GM19328 (cell line): ENCODE results near the gene B3GNT2.

Source experiments
- ATAC-seq: cut with Tn5 transposase; IDR thresholded peaks from one replicate; pipeline ENCODE4 v1.9.1; 2021; ENCODE audit warnings: mild to moderate bottlenecking, moderate library complexity; ENCODE audit not compliant: unreplicated experiment

B3GNT2 gene

DNA sequence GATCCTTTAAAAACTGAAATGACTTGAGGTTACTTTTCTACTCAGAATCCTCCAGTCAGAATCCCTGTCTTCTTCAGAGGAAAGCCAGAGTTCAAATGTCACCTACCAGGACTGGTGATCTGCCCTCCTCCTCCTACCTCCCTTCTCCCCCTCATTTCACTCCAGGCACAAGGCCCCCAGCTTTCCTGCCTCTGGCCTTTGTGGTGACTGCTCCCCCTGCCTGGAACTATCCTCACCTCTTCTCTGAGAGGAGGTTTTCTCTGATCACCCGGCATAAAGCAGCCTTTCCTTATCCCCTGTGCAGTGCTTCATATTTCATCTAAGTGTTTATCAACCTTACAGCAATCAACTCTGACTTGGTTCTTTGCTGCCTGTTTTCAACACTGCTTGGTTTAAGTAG, 6.8 kb downstream of the B3GNT2 start:
- no peak for ATAC-seq

- ATAC-seq: no peak
These were observed 7.5 kb downstream of the B3GNT2 start for GRCh38 chr2:62203459-62203858.

DNA sequence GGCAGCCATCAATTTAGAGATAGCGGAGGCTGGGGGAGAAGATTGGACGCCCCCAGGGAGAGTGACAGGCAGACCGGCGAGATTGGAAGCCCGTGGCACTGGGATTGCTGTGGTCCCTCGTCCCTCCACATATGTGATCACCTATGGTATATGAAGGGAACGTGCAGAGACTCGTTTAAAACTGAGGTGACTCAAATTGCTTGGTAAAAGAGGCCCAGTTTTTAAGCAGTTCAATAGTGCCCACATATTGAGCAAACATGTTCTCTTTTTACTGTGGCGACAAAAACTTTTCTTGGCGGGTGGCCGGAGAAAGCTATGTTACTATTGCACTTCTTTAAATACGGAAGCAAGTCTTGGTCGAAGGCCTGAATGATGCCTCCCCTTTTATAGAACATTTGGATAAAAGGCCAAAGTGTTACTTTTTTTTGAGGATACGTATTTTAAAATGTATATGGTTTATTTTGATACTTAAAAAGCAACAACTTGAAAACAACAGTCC, 9.1 kb downstream of the B3GNT2 start:
- ATAC-seq: no peak

- no peak for ATAC-seq
These were observed 9.6 kb downstream of the B3GNT2 start for GRCh38 chr2:62205554-62205953.

DNA sequence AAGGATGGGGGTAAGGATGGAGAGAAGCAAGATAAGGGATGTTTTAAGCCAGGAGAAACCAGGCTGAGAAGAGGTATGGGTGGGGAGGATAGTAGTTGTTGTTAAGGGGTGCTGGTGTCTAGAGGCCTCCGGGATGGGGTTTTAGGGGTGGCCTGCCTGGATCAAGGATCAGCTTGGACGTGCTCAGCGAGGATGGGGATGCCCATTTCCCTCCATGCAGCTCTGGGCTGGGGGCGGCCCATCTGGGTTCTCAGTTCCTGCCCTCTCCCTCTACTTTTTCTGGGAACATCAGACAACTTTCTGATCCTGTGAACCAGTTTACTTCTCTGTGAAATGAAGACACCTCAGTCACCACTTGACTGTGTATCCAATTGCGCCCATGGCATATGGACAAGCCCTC, 10.1 kb downstream of the B3GNT2 start:
- ATAC-seq: no peak

GRCh38 chr2:62207491-62207890, 11.6 kb downstream of the B3GNT2 start:
- ATAC-seq: no peak

DNA sequence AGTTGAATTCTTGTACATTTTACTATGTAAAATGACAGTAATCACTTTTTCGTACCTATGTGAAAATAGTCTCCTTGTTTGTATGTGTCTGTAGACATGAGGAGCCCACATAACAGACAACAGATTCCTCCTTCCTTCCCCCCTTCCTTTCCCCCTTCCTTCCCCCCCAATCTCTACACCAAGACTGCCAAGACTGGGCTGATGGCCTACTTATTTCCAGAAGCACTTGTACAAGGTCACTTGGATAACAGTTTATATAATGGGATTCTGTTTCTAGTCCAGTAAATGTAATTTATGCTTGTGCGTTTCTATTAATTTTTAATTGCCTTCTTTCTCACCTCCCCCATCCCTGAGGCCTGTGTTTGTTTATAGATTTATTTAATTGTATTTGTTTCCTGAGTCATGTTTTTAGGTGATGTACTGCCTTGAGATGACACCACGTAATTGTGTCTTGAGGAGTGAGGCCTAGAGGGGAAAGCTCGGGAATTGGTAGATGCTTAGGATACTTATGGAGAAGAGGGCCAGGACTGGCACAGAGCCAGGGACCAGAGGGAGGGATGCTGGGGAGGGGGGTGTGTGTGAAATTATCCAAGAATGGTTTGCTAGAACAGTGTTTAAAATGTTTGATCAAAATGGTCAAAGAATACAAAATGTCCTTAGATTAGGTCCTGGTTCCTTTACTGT, 12.3 kb downstream of the B3GNT2 start:
- no peak for ATAC-seq

DNA sequence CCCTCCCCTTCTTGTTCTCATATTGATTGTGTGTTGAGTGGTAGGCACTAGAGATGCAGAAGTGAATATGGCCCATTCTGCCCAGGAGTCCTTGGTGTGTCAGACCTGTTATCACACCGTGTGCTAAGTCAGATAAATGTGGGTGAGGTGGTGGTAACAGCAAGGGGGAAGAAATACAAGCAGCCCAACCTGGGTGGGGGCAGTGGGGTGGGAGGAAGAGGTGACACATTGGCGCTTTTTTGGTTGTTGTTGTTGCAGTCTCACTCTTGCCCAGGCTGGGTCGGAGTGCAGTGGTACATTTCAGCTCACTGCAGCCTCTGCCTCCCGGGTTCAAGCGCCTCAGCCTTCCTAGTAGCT, 12.8 kb downstream of the B3GNT2 start:
- ATAC-seq: no peak

DNA sequence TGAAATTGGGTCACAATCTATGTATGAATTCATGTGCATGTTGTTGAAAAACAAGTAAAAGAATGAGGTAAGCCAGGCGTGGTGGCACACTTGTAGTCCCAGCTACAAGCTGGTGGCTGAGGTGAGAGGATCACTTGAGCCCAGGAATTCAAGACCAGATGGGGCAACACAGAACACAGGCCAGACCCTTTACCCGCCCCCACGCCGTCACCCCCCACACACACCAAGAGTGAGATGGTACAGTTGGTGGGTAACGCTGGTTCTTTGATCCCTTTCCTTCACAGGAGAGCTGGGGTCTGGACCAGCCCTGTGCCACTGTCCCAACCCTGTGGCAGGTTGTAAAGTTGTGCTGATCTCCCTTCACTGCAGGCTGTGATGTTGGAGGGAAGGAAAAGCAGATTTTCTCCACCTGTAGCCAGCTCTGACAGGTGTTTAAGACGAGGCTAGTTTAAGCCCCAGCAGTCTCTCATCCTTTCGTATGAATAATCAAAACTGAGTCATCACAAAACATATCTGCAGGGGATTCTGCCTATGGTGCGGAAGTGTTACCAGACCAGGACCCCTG, 13.6 kb downstream of the B3GNT2 start:
- ATAC-seq: no peak

- ATAC-seq: no peak
These were observed 19.6 kb downstream of the B3GNT2 start for GRCh38 chr2:62215306-62216064.

GRCh38 chr2:62216113-62216512, 20.2 kb downstream of the B3GNT2 start:
- ATAC-seq: no peak

GRCh38 chr2:62216616-62217015, 20.7 kb downstream of the B3GNT2 start:
- ATAC-seq: no peak

GRCh38 chr2:62217421-62217820, 21.5 kb downstream of the B3GNT2 start:
- no peak for ATAC-seq

GRCh38 chr2:62217970-62218369, 22.1 kb downstream of the B3GNT2 start:
- ATAC-seq: no peak

GRCh38 chr2:62219407-62220159, 23.7 kb downstream of the B3GNT2 start:
- ATAC-seq: no peak

DNA sequence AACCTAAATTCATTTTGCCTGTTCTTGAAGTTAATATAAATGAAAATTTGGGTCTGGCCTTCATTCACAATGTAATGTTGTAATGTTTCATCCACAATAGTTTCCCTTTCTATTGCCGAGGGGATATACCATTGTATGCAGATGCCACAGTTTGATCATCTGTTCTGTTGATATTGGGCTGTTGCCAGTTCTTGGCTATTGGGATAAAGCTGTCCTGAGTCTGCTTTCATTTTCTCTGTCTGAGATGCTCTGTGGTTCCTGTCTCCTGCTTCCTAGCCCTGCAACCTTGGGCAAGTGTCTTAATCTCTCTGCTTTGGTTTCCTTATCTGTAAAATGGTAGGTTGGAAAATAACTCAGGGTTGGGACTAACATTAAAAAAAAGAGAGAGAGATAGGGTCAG, 25.2 kb downstream of the B3GNT2 start:
- no peak for ATAC-seq

- ATAC-seq: no peak
These were observed 26.3 kb downstream of the B3GNT2 start for GRCh38 chr2:62222171-62222570.

GRCh38 chr2:62222674-62223073, 26.8 kb downstream of the B3GNT2 start:
- no peak for ATAC-seq

DNA sequence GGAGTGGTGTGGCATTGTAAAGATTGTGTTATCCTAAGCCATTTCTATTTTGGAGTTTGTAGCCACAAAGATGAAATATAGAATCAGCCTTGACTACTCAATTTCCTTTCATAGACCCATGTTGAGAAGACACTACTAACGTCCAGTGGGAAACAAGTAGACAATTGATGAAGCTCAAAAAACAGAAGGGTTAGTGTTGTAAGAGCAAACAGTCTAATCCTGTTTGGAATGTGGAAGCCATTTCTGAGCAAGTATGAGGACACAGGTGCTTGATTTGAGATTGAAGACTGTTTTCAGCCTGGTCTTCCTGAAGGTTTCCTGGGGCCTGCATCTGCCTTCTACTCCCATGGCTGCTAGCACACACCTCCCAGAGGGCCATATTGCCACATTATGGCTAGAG, 29.1 kb downstream of the B3GNT2 start:
- no peak for ATAC-seq

GRCh38 chr2:62227386-62228075, 31.6 kb downstream of the B3GNT2 start:
- ATAC-seq: no peak

GRCh38 chr2:62229082-62229605, 33.2 kb downstream of the B3GNT2 start:
- no peak for ATAC-seq
